Activated CD4-positive, CD25-positive, alpha-beta regulatory T cell treated with anti-CD3 and anti-CD28 coated beads, Interleukin-2, amount 50 U/mL, for 16 hours (primary cell): ENCODE measurements around the gene CSRNP3.

Experiments
- DNase-seq: peaks from one replicate; pipeline ENCODE4 v3.0.0-alpha.2; 2020; ENCODE audit warnings: low read depth, low spot score

The CSRNP3 gene

GRCh38 chr2:165471349-165471950, 2.0 kb downstream of the CSRNP3 start:
- DNase-seq: no peak

DNA sequence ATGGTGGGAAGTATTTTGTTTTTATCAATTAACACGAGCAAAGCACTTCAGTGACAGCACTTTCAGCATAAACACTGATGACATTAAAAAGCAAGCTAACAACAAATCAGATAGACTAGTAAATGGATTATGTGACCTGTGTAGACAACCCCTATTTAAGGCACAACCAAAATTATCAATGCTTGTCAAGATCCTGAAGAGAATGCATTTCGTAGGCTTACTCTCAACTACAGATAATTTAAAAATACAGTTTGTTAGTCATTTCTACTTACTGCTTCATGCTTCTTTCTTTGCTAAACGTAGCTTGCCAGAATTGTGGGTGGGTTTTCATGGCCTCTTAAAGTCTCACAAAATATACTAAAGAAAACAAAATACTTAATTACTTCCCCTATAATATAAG, 3.4 kb downstream of the CSRNP3 start:
- DNase-seq: no peak

GRCh38 chr2:165474619-165475276, 5.2 kb downstream of the CSRNP3 start:
- DNase-seq: no peak

GRCh38 chr2:165475277-165476004, 5.9 kb downstream of the CSRNP3 start:
- no peak for DNase-seq

DNA sequence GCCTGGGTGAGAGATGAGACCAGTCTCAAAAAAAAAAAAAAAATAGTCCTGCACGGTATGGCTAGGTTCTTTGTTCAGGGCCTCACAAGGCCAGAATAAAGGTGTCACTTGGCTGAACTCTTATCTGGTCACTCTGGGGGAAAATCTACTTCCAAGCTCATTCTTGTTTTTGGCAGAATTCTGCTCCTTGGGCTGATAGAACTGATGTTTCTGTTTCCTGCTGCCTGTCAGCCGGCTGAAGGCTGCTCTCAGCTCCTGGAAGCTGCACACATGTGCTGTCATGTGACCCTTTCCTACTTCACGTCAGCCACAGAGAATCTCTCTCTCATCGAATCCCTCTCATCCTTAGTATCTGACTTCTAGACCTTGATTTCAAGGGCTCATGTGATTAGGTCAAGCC, 10.4 kb downstream of the CSRNP3 start:
- no peak for DNase-seq

- no peak for DNase-seq
Measured at GRCh38 chr2:165494573-165494972, 25.1 kb downstream of the CSRNP3 start.

- DNase-seq: no peak
Measured at GRCh38 chr2:165497659-165498317, 28.3 kb downstream of the CSRNP3 start.

DNA sequence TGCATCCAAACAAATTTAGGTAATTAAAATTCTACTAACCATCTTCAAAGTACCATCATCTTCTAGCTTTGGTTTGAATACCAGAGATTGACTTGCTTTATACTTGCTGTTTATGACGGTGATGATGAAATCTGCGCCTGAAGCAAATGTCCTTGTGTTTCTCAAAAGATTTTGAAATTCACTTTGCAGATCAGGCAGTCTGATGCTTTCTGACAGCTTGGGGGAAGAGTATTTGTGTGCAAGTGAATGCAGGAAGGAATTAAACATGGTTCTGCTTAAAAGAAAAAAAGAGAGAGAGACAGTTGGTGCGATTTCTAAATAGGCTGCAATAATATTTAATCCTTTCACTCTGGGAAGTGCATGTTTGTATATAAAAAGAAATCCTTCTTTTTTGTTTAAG, 29.6 kb downstream of the CSRNP3 start:
- DNase-seq: no peak

DNA sequence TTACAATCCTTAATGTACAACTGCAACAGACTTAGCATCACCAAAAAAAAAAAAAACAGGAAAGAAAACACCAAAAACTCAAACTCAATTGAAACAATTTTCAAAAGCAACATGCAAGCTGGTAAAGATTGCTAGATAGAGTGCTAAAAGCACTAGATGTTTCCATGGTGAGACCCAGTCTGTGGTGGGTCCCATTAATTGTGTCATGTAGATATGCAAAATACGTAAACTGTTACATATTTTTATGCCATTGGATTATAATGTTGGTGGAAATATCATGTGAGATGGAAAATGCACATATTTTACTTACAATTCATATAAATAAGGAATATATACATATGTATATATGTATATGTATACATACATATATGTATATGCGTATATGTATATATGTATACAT, 30.5 kb downstream of the CSRNP3 start:
- DNase-seq: no peak

DNA sequence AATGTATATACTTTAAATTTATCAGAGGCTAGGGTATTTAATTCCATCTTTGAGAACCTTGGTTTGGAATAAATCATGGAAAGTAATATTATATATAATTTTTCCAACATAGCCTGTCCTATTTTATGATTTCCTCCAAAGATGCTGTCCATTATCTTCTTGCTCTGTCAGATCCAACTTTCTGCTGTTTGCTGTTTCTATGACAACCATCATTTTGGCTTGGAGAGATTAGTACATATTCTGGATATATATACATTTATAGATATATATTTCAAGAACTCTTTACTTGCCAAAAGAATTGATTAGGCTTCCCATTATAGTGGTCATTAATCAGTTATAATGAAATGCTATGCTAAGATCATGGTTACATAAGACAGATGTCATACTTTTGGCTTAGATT, 31.3 kb downstream of the CSRNP3 start:
- DNase-seq: no peak

GRCh38 chr2:165505514-165505913, 36.0 kb downstream of the CSRNP3 start:
- no peak for DNase-seq

DNA sequence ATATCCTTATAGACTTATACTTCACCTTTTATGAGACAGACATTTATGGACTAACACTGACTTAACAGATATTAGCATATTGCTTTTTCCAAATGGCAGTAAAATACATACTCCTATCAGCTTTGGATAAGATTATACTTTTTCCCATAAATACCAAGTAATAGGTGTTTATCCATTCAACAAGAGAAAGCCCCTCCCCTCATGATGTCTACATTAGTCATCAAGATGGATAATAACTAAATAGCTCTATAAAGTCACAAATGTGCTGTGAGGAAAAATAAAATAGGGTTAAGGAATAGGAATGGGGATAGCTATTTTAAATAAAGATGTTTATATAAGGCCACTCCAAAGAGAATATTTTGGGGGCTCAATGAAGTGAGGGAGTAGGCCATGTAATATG, 39.4 kb downstream of the CSRNP3 start:
- no peak for DNase-seq

DNA sequence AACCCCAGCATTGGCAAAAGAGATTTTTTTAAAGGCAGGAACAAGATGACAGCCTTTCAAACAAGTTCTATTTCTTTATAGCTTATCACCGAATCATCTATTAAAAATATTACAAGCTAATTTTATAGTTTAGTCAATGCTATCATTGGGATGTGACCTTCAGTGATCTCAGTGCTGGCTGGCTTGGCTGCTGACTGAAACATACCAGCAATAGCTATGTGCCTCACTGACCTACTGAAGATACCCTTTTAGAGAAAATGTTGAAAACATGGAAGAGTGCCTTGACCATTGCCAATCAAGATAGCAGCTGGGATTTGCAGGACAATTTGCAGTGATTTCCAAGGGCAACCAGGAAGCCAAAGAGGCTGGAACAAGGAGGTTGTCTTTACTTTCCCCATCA, 44.0 kb downstream of the CSRNP3 start:
- no peak for DNase-seq

DNA sequence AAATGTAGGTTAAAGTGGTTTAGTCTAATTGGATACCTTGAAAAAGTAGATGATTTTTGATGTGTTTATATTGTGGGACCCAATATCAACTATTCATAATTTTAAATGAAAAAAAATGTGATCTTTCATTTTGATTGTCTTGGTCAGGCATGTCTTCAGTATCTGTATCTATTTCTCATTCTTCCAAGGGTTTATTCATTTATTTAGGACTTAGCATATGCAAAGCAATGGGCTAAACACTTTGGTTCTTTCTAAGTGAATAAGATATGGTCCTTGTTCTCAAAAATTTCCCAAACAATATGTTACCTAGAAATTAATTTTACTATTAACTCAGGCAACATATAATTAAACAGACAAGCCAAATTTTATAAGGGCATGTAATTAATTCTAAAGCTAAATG, 49.1 kb downstream of the CSRNP3 start:
- DNase-seq: no peak

DNA sequence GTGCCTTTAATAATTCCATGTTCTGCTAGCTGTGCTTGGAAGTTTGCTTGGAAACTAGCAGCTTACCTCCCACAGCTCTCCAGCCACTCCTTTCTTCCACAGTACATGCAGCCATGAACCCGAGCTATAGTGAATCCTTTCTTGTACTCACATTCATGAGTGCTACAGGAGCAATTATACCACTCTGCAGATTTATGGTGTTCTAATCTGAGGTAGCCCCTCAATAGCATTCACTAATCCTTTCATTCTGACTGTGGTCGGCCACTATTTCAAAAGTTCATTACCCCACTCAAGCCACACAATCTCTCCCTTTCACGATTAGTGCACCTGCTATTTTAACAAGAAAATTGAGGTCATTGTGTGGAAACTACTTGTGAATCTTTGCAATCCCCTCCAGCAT, 53.2 kb downstream of the CSRNP3 start:
- DNase-seq: no peak

GRCh38 chr2:165524720-165525119, 55.2 kb downstream of the CSRNP3 start:
- no peak for DNase-seq

DNA sequence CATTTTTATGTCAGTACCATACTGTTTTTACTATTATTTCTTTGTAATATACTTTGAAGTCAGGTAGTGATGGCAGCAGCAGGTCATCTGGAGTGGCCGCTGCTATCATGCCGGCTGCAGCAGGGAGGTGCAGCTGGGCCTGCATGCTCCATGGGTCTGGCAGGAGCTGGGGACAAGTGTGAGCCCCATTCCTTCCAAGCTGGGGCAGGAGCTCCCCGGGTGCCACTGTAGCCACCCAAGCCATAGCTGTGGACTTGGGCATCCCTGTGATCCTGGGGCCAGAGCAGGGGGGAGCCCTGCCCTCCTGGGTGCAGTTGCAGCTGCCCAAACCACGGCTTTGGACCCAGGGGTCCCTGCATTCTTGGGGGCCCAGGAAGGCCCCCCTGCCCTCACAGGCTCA, 59.2 kb downstream of the CSRNP3 start:
- DNase-seq: no peak

- no peak for DNase-seq
Measured at GRCh38 chr2:165529130-165529529, 59.6 kb downstream of the CSRNP3 start.

GRCh38 chr2:165533331-165533730, 63.8 kb downstream of the CSRNP3 start:
- DNase-seq: no peak

DNA sequence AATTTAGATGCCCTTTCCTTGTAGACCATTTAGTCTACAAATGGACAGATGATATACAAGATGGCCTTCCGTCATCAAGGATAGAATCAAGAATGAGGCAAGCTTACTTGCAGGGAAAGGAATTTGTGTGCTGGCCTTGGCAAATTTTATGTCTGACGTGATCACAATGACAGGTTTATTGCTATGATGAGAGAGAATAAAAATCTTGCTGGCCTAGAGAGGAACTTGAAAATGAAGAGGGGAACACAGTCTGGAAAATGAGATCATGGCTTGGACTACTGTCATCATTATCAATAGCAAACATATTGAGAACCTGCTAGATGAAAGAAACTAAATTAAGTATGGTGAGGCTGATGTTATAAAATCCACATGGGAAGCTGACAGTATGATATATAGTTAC, 66.0 kb downstream of the CSRNP3 start:
- DNase-seq: no peak

DNA sequence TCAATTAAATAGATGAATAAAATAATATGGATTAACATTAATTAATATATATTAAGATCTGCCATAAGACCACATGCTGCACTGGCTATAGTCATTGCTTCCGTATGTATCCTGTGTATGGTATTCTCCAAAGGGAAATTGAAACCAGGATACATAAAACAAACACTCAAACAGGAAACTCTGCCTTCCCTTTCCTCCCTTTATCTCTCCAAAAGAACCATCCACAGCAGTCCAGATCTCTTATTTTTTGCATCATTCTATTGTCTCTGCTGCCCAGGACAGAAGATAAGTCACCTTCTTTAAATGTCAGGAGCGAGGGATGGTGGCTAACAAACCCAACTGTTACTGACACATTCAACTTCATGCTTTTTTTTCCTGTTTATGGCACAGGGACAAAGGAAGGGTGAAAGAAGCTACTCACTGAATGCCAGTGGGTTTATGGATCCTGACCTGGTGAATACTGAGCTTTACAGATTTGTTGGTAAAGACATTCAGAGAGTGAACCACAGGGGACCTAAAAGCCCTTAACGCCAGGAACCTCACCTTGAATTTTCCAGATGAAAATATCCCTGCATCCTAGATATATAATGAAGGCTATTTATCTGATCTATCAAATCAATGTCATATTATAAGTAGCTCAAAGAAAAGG, 67.5 kb downstream of the CSRNP3 start:
- DNase-seq: no peak

DNA sequence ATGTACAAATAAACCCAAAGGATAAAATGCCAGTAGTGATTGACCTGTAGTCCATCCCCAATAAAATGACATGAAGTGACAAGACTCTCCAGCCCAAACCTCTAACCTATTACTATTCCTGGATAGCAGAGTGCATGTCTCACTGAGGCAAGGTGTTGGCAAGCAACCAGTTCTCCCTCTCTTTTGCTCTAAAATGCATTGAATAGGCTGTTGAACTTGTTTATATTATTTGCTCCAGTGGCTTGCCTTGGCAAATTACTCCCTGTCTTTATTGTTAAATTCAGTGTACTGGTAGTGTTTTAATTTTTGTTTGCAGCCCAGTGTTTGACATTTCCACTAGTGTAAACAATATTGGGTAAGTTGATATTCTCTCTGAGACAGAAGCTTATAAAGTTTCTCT, 70.5 kb downstream of the CSRNP3 start:
- no peak for DNase-seq
